Peyer's patch (tissue), 4 donors: Measurements from ENCODE around the gene EPB41L5.
"Not testable (repeated sequence)": the region's sequence is repeated elsewhere in the genome, so short reads cannot be mapped to it uniquely, and the experiment has no call there.

Experiments
- CTCF ChIP-seq, 6 experiments: fragments of 450-650 bp in 4 of 6; fragments of 200-600 bp in 2 of 6; sonication (generic) in 1 of 6; IDR thresholded peaks; one replicate each; pipeline ENCODE4 v1.5.1; 2017 to 2019; ENCODE audit warnings: antibody characterized with exemption in 6 of 6, mild to moderate bottlenecking in 3 of 6, moderate library complexity in 1 of 6
- POLR2A ChIP-seq, 2 donors: fragments of 450-650 bp; IDR thresholded peaks; one replicate each; pipeline ENCODE4 v1.5.1; 2017; ENCODE audit warnings: antibody characterized with exemption in 2 of 2, mild to moderate bottlenecking in 2 of 2, moderate library complexity in 2 of 2

- not testable (repeated sequence) for TF ChIP-seq CTCF, POLR2A (IDR thresholded peaks at IDR 0.05)
Measured at GRCh38 chr2:120199817-120200459, 187.1 kb downstream of the EPB41L5 start.
